SK-N-MC (cell line): ENCODE results near the gene ZMYM2.

Source experiments
- DNase-seq: peaks from one replicate; pipeline ENCODE4 v3.0.0-alpha.2; 2011; ENCODE audit warnings: low read depth, low spot score
- H3K27ac ChIP-seq: fragments of 200-600 bp; sonication (generic); 2 replicates; pipeline ENCODE4 v1.5.1; 2016; ENCODE audit warnings: mixed run types
- H3K36me3 ChIP-seq: fragments of 200-600 bp; sonication (generic); 2 replicates; pipeline ENCODE4 v1.6.1; 2017; ENCODE audit warnings: antibody characterized with exemption, low read length, mixed read lengths; ENCODE audit not compliant: insufficient read depth
- H3K4me3 ChIP-seq: fragments of 200-600 bp; sonication (generic); 2 replicates; pipeline ENCODE4 v1.5.1; 2016
- H3K9ac ChIP-seq: fragments of 200-600 bp; sonication (generic); 2 replicates; pipeline ENCODE4 v1.8.0; 2017; ENCODE audit warnings: mixed run types, mixed read lengths; ENCODE audit not compliant: insufficient read length
- H3K9me3 ChIP-seq: fragments of 200-600 bp; sonication (generic); 2 replicates; pipeline ENCODE4 v1.6.1; 2017; ENCODE audit warnings: low read depth, mild to moderate bottlenecking, antibody characterized with exemption, low read length, moderate library complexity, mixed read lengths
- EZH2 ChIP-seq: fragments of 200-600 bp; sonication (generic); IDR thresholded peaks from one replicate; pipeline ENCODE4 v1.6.1; 2017; ENCODE audit warnings: antibody characterized with exemption
- FOXP2 ChIP-seq: optimal IDR thresholded peaks from 2 replicates; pipeline ENCODE3; 2011; ENCODE audit warnings: mild to moderate bottlenecking, moderate library complexity; ENCODE audit not compliant: insufficient read depth; ENCODE audit errors: extremely low read length, control extremely low read depth
- POLR2AphosphoS5 ChIP-seq: IDR thresholded peaks from 2 replicates; pipeline ENCODE4 v1.6.1; 2012; ENCODE audit warnings: mild to moderate bottlenecking, low read depth, low read length, borderline replicate concordance

The ZMYM2 gene

DNA sequence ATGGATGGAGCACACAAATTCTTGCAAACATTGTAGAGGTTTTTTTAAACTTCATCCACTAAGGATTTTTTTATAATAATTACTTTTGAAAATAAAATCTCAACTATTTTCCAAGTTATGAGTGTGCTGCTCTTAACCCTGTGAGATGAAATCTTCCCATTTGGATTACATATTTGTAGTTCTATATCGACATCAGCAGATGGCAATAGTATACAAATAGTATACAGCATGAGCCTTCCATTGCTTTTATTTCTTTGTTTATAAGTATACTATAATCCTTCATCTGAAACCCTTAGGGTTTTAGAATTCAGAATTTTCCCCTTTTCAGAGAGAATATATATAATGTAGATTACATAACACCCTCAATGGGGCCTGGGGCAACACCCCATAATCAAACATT is 131.8 kb downstream of the ZMYM2 start:
- no peak overlapping the region for H3K4me3 ChIP-seq
- TF ChIP-seq EZH2 (no peak), POLR2AphosphoS5 (no peak), FOXP2 (no peak)
- no peak overlapping the region for H3K9ac ChIP-seq
- no peaks in the 10 kb centered on the region for H3K9me3 ChIP-seq
- DNase-seq: no peak
- no peak overlapping the region for H3K27ac ChIP-seq
- H3K36me3 ChIP-seq: peaks cover 9% of the 10 kb centered on the region

DNA sequence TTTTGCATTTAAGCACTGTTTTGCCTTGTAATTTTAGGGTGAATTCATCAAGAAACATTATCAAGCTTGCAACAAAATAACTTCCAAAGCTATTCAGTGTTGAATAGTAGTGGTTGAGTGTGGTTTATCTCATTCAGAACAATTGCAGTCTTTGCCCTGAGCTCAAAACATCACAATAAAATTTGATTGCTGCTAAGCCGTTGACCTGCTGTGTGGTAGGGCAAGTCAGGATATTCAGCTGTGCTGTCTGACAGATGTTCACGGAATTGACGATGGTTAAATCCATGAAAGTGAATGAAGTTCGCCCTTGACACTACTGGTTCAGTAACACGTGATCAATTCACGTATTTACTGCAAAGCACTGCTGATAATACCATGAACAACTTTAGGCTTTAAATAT is 135.4 kb downstream of the ZMYM2 start:
- Histone ChIP-seq H3K36me3 (no peaks in the 10 kb centered on the region), H3K27ac (no peak overlapping the region), H3K9me3 (no peaks in the 10 kb centered on the region), H3K4me3 (no peak overlapping the region), H3K9ac (no peak overlapping the region)
- no peak for TF ChIP-seq FOXP2
- no peak for TF ChIP-seq POLR2AphosphoS5
- no peak for TF ChIP-seq EZH2
- no peak for DNase-seq

DNA sequence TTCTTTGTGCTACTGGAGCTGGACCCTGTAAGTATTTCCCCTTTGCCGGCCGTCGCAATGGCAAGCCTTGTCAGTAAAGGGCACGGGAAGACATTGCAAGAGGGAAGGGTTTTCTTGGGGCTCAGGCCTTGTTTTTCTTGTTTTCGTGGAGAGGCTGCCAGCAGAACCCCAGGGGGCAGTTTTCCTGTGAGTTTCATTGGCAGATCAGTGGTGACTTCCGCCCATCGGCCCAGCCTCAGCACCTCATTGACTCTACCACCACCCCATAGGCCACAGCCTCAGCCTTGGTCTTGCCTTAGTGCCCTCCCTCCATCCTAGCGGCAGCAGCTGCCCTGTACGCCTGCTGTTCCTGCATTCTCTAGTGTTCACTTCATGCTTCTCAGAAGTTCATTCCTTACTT is 140.8 kb downstream of the ZMYM2 start:
- Histone ChIP-seq H3K9me3 (no peaks in the 10 kb centered on the region), H3K4me3 (no peak overlapping the region), H3K9ac (no peak overlapping the region), H3K36me3 (no peaks in the 10 kb centered on the region), H3K27ac (no peak overlapping the region)
- DNase-seq: no peak
- TF ChIP-seq FOXP2: no peak

DNA sequence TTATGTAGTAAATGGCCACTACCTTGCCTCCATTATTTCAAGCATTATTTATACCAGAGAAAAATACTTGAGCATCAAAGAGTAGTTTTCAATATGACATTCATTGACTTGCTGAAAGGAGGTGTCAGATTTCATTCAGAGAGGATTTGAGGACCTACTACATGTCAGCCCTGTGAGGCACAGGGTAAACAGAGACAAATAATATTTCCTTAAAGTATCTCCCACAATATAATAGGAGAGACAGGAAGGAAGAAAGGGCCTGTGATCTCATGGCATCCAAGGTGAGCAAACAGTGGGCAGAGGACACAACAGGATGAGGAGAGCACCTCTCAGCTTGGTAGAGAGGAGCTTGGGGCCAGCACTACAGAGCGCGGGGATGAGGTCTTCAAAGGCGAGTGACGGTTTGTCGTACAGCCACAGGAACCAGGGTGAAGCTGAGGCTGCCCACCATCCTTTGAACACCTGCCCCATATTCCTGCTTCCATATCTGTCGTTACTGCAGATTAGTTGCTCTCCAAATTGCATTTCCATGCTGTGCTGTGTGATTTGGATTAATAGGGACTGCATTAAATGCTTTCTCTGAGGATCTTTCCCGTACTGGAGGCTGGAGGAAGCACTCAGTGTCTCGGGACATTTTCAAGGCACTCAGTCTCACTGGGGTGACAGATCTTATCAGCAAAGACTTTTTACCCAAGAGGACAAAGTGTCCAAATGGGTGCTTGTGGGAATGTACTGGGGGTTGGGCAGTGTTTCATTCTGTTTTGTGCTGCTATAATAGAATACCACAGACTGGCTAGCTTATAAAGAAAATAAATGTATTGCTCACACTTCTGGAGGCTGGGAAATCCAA is 143.2 kb downstream of the ZMYM2 start:
- TF ChIP-seq EZH2: no peak
- no peak for TF ChIP-seq POLR2AphosphoS5
- no peak for TF ChIP-seq FOXP2
- no peaks in the 10 kb centered on the region for H3K36me3 ChIP-seq
- no peak overlapping the region for H3K4me3 ChIP-seq
- no peaks in the 10 kb centered on the region for H3K9me3 ChIP-seq
- H3K27ac ChIP-seq: no peak overlapping the region
- no peak overlapping the region for H3K9ac ChIP-seq
- DNase-seq: no peak

DNA sequence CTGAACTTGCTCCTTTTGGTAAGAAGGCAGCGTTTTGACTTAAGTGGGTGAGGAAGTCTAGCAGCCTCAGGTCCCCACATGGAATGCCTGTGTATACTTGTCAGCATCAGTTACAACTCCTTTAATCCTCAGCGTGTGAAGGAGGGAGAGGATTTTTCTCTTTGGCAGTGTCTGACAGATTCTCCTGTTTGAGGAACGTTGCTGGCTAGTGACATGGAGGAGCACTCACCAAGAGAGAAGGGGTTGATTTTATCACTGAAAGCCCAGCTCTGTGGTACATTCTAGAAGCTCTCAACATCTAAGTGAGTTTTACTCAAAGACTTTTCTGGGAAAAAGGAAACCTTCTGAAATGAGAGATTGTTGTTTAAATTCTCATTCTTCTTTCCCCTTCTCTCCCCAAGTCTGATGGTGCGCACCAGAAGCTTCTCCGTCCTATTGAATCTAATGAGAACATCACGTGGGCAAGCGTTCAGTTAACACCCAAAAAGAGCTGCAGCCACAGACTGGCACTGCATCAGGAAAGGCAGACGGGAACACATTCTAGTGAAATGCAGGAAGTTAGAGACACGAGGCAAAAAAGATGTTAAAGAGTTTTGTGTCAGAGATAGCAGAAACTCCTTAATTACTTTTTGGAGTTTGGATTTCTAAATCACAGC is 144.1 kb downstream of the ZMYM2 start:
- no peak for TF ChIP-seq FOXP2
- no peak for TF ChIP-seq EZH2
- no peak for TF ChIP-seq POLR2AphosphoS5
- no peak overlapping the region for H3K4me3 ChIP-seq
- no peak overlapping the region for H3K27ac ChIP-seq

DNA sequence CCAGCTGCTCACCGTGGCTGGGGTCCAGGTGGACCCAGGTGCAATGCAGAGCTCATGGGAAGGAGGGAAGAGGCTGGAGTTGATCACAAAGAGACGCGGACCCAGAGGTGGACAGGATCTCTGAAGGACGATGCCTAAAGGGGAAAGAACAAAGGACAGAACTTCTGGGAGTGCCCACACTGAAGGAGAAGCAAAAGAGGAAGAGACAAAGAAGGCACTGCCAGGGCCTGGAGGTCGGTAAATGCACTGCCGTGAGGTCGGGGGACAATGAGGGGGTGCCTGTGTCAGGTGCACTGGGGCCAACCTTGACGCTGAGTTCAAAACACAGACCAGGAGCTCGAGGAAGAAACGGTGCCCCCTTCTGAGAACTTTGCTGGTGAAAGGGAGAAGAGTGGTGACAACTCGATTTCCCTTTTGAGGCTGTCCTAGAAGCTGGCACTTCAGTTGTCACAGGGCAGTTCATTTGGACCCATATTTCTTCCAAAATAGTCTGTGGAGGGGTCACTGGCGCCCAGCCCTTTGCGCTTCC is 146.7 kb downstream of the ZMYM2 start:
- no peak overlapping the region for H3K9ac ChIP-seq
- no peak overlapping the region for H3K4me3 ChIP-seq
- no peaks in the 10 kb centered on the region for H3K36me3 ChIP-seq
- no peak overlapping the region for H3K27ac ChIP-seq
- no peak for DNase-seq
- TF ChIP-seq POLR2AphosphoS5 (no peak), EZH2 (no peak), FOXP2 (no peak)
- no peaks in the 10 kb centered on the region for H3K9me3 ChIP-seq

More for the DNA sequence above, 144.1 kb downstream of the ZMYM2 start:
- Histone ChIP-seq H3K9me3 (no peaks in the 10 kb centered on the region), H3K9ac (no peak overlapping the region), H3K36me3 (no peaks in the 10 kb centered on the region)
- DNase-seq: no peak

DNA sequence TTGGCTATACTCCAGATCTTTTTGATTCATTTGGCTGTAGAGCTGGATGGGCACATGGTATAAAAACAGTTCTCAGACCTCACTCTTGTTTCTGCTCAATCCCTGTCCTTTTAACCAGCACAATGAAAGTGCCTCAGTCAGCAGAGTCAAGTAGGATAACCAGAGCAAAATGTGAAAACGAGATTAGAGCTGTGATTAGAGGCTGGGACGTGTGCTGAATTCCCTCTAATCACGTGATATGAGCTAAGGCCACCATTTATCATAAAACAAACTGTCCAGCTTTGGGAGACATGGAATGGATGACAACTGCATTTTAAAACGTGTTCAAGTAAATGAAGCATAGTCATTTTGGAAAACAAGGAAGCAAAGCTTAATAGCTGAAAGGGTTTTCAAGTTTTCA is 148.2 kb downstream of the ZMYM2 start:
- no peak for DNase-seq
- no peaks in the 10 kb centered on the region for H3K9me3 ChIP-seq
- no peak overlapping the region for H3K9ac ChIP-seq
- TF ChIP-seq FOXP2 (no peak), POLR2AphosphoS5 (no peak), EZH2 (no peak)
- 0 out of 2 replicates have a peak overlapping the region, but pooled peaks have one; percentile 11 for H3K4me3 ChIP-seq
- H3K27ac ChIP-seq: no peak overlapping the region
- H3K36me3 ChIP-seq: no peaks in the 10 kb centered on the region

DNA sequence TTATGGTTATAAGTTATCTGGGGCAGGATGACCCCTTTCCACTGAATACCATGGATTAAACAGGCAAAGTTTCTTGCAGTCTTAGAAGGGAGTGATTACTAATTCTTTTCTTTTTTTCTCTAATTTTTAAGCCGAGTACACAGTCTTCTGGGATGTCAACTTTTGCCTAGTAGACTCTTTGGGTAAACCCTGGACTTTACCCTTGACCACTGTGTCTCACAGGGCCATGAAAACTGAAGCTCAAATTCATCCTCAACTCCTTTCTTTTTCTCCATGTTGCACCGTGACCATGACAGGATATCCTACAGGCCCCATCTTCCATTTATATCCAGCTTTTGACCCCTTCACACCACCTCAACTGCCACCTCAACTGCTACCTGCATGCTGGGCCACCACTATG is 150.5 kb downstream of the ZMYM2 start:
- Histone ChIP-seq H3K36me3 (no peaks in the 10 kb centered on the region), H3K9me3 (no peaks in the 10 kb centered on the region), H3K27ac (no peak overlapping the region), H3K4me3 (no peak overlapping the region), H3K9ac (no peak overlapping the region)
- no peak for DNase-seq
- no peak for TF ChIP-seq FOXP2
- no peak for TF ChIP-seq POLR2AphosphoS5
- no peak for TF ChIP-seq EZH2
